HG02588 (cell line): ENCODE measurements around the gene PZP.
A peak's percentile ranks its signal among the peaks of the same experiment; 100 is the strongest.
"Not testable (repeated sequence)": the region's sequence is repeated elsewhere in the genome, so short reads cannot be mapped to it uniquely, and the experiment has no call there.

Experiments used
- ATAC-seq: cut with Tn5 transposase; IDR thresholded peaks from one replicate; pipeline ENCODE4 v1.9.1; 2021; ENCODE audit warnings: mild to moderate bottlenecking, moderate library complexity; ENCODE audit not compliant: unreplicated experiment

PZP gene

DNA sequence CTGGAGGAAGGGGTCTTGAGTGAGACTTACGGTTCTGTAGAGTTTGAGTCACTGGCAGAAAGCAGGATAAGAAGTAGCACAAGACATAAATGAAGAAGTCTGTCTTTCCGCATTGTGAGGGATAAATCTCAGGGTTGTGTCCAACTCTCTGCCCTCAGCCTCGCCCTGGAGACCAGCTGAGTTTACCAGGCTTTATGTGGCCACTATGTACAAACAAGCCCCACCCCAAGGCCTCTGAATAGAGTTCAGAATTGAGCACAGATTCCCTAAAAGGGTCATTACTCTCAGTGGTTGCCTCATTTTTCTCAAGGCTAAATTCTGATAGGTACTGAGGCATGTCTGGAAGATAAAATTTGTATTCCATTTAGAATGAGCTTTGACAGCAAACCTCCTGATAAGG, at the start of gene PZP:
Gene PZP (minus strand): TSS at position 167 of the 400 bp plus-strand sequence. CDS start 54 bp downstream, at position 113.
- ATAC-seq = no peak

DNA sequence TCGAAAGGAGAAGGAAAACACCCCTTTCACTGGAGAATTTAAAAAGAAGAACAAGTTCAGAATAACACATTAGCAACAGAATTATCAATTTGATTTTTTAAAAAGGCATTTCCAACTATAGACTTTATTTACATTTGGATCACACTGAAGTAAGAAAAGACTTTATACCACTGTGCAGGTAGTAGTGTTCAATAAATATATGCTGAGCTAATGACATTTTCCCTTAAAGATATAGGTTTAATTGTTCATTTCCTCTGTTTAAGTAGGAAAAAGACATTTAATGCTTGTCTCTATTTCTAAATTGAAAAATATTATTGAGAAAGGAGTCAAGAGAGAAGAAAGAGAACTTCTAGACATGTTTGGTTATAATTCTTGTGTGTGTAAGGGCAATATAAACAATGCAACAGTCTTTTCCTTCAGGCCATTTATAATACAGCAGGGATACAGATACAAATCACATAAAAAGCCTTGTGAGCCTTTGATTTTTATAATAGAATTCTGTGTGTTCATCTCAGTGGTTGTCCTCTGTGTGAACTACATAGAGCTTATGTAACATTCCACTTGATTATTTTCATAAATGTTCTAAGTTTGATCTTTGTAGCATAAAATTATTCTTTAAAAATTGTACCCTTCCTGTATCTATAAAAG, 48.7 kb upstream of the PZP start:
- no peak for ATAC-seq

DNA sequence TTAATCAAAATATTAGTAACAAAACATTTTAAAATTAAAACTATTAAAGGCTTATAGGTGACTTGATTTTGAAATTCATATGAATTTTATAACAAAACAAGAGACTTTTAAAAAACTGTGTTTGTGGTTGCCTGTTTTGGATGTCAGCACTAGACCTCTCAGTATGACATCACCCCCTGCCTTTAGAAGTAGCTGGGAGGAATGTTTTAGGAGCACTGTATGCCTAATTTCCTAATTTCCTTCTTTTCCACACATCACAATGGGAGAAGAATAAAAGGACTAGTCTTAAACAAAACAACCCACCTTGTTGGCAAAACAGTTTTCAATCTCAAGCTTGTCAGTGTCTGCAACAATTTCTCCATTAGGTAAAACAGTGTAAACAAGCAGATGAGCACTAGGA, 48.1 kb upstream of the PZP start:
- no peak for ATAC-seq

DNA sequence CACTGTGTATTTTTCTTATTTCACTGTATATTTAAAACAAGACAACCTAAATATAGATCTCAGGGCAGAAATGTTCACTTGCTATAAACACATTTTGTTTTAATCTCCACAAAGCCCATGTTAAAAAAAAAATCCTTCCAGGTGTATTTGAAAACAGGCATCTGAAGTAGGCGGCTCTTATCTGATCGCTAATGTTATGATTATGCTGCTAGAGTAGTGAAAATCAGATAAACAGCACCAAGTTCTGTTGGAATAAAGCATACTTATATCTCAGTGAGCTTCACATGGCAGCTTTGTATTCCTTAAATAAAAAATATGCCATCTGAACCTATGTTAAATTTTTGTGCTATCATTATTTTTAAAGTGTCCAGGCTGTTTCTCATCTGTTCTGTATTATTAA, 47.6 kb upstream of the PZP start:
- ATAC-seq = no peak

DNA sequence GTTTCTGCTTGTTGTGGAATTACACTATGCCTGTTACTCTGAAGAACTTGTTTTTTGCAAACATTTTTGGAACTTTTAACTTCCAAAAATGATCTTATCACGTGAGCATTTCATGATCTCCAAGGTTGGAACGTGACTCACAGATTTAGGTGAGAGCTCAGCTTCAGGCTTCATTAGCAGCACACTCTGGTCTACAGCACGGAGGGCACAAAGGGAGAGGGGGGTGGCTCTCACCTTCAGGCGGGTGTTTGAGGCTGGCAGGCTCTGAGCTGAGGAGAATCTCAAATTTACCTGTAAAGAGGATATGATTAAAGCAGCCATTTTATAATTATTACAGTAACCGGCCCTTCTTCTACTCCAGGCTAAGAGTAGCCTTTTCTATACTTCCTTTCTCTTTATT, 45.3 kb upstream of the PZP start:
- ATAC-seq = no peak

DNA sequence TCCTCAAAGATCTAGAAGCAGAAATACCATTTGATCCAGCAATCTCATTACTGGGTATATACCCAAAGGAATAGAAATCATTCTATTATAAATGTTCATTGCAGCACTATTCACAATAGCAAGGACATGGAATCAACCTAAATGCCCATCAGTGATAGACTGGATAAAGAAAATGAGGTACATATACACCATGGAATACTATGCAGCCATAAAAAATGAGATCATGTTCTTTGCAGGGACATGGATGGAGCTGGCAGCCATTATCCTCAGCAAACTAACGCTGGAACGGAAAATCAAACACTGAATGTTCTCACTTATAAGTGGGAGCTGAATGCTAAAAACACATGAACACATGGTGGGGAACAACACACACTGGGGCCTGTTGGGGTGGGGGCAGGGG, 44.6 kb upstream of the PZP start:
- not testable (repeated sequence) for ATAC-seq

DNA sequence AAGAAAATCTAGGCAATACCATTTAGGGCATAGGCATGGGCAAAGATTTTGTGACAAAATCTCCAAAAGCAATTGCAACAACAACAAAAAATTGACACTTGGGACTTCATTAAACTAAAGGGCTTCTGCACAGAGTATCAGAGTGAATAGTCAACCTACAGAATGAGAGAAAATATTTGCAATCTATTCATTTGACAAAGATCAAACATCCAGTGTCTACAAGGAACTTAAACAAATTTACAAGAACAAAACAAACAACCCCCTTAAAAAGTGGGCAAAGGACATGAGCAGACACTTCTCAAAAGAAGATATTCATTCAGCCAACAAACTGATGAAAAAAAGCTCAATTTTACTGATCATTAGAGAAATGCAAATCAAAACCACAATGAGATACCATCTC, 44.1 kb upstream of the PZP start:
- no peak for ATAC-seq

DNA sequence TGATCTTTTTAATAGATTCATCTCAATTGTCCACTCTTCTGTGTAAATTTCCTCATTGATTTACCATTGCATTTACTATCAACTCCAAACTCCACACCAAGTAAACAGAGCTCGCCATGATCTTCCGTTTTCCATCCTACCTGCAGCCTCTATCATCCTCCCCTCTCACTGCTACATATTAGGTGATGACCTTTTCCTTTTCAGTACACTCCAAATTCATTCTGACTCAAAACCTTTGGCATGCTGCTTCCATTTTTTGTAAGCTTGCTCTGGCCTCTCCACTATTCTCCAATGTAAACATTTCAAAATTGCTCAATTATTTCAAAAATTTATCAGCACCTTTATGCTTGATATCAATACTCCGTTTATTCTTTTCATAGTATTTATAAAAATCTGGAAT, 40.2 kb upstream of the PZP start:
- ATAC-seq = no peak

DNA sequence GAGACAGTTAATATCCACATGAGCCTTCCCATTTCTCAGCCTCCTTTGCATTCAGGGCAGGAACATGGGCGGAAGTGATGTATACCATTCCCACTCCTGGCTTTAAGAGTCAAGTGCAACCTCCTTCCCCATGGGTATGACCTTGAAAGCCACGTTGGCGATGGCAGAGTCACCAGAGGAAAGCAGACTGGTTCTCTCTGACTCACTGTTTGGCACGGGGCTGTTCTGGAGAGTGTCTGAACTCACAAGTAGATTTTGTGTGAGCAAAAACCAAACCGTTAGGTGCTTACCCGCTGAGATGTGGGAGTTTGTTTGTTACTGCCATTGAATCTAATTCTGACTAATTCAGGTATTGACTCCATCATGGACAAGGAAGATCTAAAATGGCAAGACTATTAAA, 36.7 kb upstream of the PZP start:
- ATAC-seq = peak; percentile 87

DNA sequence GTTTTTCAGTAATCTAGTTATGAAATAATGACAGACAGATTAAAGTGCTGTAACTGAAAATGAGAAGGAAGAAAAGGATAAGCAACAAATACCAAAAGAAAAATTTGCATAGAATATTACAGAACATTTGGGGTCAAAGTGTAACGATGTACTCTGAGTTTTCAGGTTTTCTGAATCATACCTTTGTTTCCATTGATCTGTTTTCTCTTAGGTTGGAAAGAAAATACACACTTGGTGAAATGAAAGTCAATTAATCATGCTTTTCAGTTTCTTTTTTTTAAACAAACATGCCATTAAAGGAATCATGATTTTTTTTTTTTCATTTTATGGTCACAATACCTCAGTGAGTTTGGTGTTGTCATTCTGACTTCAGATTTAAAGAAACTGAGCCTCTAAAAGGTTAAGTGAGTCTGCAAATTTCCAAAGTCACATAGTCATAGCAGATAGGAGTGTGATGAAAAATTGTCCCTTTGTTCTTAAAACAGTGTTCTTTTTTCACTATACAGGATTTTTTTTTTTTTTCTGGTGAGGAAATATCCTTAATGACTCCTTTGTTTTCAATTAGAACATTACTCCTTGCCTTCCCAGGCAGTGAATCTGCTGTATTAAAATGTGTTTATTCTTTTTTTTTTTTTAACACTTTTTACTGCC, 35.9 kb upstream of the PZP start:
- no peak for ATAC-seq

DNA sequence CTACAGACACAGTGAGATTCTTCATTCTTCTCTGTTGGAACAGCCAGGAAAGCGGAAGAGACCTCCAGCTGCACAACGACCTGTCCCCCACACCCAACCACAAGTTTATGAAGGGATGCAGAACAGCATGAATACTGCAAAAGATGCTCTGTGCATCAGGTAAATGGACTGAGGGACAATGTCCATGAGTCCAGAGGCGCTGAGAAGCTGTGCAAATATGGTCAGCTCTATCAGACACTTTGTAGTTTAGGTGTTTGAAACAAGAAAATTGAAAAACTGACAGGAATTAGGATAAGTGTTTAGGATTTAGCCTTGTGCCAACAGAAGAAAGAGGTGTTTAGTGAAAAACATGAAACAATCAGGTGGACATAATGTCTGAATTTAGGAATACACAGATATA, 33.1 kb upstream of the PZP start:
- ATAC-seq = no peak

DNA sequence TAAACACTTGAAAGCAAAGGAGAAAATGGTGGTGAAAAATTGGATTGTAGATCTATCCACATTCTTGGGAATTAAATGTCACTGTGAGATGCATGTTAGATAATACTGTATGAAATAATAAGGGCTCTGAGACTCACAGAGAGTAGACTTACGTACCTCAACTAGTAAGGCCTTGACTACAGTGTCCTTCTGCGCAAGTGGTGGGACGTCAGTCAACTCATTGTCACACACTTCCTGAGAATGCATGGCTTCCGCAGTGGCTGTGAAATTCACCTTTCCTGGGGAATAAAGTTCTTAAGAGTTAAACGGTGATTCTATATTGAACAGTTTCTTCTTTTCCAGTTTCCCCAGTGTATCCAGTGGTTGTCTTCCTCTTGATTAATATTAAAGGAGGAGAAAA, 32.6 kb upstream of the PZP start:
- ATAC-seq = no peak

DNA sequence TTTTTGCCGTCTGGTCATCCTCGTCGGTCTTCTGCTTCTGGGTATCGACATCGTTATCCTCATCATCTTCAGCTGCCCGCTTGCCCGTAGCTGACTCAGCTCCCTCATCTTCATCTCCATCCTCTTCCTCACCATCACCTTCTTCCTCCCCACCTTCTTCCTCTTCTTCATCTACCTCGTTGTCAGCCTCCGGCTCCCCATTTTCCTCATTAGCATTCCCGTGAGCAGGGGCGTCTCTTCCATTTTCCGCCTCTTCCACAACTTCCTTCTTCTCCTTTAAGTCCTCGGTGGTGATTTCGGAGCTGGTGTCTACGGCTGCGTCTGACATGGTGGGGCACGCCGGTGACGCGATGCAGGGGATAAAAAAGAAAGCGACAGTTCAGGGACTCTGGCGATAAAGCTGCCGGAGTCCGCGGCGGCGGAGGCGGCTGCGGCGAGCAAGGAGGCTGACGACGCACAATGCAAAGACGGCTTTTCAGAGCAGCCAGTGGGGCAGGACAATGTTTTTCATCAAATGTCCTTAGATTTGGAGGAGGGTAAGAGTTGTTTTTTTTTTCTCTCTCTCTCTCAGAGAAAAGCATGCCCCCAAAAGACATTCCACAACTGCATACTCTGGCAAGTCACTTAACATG, 31.9 kb upstream of the PZP start:
- not testable (repeated sequence) for ATAC-seq

DNA sequence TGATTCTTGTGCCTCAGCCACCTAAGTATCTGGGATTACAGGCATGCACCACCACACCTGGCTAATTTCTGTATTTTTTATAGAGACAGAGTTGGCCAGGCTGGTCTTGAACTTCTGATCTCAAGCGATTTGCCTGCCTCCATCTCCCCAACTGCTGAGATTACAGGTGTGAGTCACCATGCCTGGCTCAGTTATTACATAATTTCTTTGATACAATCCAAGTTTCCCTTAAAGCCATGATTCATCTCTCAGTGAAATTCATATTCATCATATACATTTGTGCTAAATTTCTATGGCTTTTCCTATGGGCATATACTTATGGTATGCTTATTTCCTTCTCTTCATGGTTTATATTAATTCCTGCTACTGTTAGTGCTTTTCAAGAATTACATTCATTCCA, 29.1 kb upstream of the PZP start:
- no peak for ATAC-seq

DNA sequence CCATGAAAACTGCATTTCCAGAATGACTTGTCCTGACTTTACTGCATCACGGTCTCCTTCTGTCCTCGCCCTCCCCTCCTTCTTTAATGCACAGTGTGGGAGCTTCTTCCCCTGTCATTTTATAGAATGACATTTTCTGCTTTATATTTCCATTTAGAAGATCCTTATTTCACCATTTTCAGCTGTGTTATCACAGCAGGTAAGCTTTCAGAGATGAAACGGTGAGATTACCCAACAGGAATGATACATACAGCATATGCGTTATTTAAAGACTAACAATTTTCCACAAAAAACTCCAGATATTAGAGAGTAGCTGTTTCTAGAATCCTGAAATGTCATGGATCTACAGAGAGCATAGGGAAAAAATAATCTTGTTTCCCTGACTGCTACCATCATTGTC, 27.3 kb upstream of the PZP start:
- no peak for ATAC-seq

DNA sequence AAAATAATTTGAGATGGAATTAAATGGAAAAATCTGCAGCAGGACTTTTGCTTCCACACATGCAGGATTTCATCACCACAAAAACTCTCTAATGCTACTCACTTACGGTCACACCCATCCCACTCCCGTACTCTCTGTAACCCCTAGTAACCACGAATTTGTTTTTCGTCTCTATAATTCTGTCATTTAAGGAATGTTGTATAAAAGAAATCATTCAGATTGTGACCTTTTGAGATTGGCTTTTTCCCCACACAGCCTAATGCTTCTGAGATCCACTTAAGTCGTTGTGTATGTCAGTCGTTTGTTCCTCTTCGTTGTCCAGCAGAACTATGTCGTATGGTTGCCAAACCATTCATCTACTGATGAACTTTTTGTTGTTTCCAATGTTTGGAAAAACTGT, 19.8 kb upstream of the PZP start:
- no peak for ATAC-seq

DNA sequence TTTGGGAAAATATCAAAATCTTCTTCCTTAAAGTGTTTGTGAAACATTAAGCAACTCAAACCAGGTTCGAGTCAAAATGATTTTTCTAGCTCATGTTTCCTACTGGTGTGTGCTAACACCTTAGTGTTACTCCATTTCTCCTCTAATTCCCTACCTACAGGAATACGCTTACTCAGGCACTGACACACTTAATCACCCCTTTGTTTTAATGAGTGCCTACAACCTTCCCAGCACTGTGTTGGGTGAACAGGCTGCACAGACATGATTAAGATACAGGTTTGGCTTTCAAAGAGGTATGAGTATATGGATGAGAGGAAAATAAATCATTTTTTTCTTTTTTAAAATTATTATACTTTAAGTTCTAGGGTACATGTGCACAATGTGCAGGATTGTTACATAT, 15.6 kb upstream of the PZP start:
- ATAC-seq = no peak

DNA sequence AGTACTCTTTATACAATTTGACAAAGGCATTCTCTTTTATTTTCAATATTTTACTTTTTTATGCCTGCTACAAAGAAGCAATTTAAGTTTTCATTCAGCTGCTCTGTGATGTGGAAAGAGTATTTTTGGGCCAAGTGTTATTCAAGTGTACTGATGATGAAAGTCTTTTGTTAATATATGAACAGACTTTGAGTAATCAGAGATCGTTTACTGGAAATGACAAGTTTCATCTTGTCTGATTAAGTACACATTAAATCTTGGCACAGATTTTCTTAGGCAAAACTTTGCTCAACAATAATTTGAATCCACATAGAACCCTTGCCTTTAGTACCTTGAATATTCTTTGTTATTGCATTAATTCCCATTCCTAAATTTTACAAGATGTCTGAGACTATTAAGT, 13.3 kb upstream of the PZP start:
- ATAC-seq = no peak

DNA sequence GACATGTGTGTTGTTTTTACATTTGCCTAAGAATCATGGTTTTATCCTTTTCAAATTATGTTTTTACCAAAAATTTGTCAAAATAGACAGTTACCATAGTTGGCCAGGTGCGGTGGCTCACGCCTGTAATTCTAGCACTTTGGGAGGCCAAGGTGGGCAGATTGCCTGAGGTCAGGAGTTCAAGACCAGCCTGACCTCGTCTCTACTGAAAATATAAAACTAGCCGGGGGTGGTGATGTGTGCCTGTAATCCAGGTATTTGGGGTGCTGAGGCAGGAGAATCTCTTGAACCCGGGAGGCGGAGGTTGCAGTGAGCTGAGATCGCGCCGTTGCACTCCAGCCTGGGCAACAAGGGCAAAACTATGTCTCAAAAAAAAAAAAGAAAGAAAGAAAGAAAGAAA, 12.8 kb upstream of the PZP start:
- not testable (repeated sequence) for ATAC-seq

DNA sequence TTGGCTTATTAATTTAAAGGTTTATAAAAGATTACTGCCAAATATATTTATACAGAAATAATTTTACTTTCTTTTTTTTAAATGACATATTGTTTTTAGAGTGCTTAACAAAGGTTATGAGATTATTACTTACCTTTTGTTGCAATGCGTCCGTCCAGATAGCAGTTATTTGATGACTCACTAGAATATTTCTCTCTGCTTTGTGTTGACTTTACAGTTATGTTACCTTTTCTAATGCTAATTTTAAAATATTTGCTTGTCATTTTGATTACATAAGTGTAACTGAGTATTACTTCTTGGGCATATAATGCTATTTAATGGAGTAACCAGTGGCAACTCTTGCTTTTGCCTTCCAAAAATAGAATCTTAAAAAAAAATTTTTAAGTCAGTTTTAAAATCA, 6.3 kb upstream of the PZP start:
- no peak for ATAC-seq

DNA sequence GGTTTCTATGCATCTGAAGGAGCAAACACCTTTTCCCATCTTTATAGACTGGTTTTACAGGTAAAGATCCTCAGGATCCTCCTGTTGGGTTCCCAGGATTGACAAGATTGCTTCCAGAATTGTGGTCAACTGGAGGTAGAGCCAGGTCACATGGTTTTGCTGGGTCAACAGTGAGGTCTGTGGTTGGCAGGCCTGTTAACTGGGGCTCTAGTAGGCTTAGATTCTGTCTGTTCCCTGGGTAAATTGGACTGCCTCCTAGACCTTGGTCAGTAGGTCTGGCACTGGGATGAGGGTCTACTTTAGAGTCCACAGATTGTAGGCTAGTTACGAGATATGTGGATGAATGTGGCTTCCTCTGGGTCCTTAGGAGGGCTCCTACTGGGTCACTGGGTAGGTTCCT, 3.5 kb upstream of the PZP start:
- no peak for ATAC-seq

DNA sequence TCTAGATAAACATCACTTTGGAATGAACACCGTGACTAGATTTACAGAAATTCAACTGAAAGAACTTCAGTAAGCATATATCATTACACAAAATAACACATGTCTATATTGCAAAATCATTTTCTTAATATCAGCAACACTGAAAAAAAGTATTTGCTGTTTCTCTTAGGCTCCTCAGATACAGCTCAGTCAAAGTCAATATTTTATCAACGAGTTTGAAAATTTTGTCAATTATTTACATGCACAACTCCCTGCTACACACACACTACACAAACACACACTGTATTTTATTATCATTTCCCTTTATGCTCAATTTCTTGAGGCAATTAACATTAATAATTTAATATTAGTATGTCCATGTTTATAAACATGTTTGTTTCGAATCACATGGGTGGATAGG, 3.8 kb downstream of the PZP start:
- no peak for ATAC-seq

DNA sequence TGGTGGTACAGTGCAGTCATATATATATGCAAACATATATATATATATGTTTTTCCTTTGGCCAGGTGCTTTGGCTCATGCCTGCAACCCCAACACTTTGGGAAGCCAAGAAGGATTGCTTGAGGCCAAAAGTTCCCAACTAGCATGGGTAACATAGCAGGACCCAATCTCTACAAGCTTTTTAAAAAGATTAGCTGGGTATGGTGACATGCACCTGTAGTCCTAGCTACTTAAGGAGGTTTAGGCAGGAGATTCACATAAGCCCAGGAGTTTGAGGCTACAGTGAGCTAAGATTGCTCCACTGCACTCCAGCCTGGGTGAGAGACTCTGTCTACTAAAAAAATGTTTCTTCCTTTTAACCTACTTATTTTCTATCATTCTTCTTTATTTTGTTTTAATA, 10.2 kb downstream of the PZP start:
- ATAC-seq = no peak
